ENCODE results near the gene CC2D1A. TPM values are rescaled to one million over a fixed set of nuclear protein-coding genes. Genes with fewer than 3 reads are reported as not detected.

Gene CC2D1A
- total RNA-seq, 4 donors from 2014 or later, result 22.3 to 44.9 (median 33.7) TPM

DNA sequence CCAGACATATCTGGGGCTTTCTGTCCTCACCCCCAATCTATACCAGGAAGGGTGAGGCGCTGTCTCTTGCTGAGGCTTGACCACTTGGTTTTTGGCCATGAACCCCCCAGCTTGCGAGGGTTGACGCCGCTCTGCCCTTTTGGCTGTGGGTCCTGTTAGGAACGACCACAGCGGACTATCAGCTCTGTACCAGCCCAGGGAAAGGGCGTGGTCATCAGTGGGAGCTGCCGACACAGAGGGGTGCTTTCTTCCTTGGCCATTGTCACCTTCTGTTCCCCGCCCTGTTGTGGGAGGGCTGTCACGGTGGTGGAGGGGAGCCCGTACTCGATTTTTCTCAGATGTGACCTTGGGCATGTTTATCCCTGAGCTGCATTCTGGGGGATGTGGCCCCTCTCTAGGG is 52.0 kb downstream of the CC2D1A start:
- DNase-seq, result no peak
- Histone ChIP-seq H3K36me3 (peaks cover 0 to 65% of the 10 kb centered on the region in 2 donors), H3K9me3 (no peaks in the 10 kb centered on the region), H3K4me3 (no peak overlapping the region), H3K27me3 (no peaks in the 10 kb centered on the region), H3K27ac (peak overlapping the region in 3 of 4 donors; percentile 72 to 77 (median 77)), H3K4me1 (peaks cover 18 to 24% of the 10 kb centered on the region in 2 donors)
- no peak for ATAC-seq
- intact Hi-C loops (cut with DNase I; ENCODE audit: low total_unique reads) (no loop called here), in situ Hi-C loops (cut with MboI; ENCODE audit: low sequenced_read_pairs in 4 of 4) (no loop called here)
- TF ChIP-seq POLR2A (IDR thresholded peaks at IDR 0.05), result no peak
- TF ChIP-seq, protein P1, sequence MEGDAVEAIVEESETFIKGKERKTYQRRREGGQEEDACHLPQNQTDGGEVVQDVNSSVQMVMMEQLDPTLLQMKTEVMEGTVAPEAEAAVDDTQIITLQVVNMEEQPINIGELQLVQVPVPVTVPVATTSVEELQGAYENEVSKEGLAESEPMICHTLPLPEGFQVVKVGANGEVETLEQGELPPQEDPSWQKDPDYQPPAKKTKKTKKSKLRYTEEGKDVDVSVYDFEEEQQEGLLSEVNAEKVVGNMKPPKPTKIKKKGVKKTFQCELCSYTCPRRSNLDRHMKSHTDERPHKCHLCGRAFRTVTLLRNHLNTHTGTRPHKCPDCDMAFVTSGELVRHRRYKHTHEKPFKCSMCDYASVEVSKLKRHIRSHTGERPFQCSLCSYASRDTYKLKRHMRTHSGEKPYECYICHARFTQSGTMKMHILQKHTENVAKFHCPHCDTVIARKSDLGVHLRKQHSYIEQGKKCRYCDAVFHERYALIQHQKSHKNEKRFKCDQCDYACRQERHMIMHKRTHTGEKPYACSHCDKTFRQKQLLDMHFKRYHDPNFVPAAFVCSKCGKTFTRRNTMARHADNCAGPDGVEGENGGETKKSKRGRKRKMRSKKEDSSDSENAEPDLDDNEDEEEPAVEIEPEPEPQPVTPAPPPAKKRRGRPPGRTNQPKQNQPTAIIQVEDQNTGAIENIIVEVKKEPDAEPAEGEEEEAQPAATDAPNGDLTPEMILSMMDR (IDR thresholded peaks at IDR 0.05 in 4 of 5, conservative IDR thresholded peaks at IDR 0.05 in 1 of 5), result no peak

DNA sequence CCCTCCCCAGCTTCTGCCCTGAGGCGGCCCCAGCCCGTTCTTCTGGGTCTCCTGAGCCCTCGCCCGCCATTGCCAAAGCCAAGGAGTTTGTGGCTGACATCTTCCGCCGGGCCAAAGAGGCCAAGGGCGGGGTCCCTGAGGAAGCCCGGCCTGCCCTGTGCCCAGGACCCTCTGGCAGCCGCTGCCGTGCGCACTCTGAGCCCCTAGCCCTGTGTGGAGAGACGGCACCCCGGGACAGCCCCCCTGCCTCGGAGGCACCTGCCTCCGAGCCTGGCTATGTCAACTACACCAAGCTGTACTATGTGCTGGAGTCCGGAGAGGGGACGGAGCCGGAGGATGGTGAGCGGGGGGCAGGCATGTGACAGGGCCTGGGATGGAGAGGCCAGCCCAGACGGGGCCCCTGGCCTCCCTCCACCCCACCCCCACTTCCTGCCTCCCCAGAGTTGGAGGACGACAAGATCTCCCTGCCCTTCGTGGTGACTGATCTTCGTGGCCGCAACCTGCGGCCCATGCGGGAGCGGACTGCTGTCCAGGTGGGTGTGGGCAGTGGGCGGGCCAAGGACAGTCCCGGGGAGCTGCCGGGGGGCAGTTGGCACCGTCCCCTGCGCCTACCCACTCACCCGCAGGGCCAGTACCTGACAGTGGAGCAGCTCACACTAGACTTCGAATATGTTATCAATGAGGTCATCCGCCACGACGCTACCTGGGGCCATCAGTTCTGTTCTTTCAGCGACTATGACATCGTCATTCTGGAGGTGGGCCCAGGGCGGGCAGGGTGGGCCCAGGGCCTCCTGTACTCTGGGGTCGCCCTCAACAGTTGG is 53.4 kb downstream of the CC2D1A start:
- no peaks in the 10 kb centered on the region for H3K27me3 ChIP-seq
- H3K4me3 ChIP-seq, result no peak overlapping the region
- peaks cover 0 to 65% of the 10 kb centered on the region in 2 donors for H3K36me3 ChIP-seq
- TF ChIP-seq, protein P1 (IDR thresholded peaks at IDR 0.05 in 4 of 5, conservative IDR thresholded peaks at IDR 0.05 in 1 of 5), result no peak
- no peak for TF ChIP-seq POLR2A (IDR thresholded peaks at IDR 0.05)
- intact Hi-C loops (cut with DNase I; ENCODE audit: low total_unique reads), result no loop called here
- no peak for DNase-seq
- H3K4me1 ChIP-seq, result peaks cover 8 to 13% of the 10 kb centered on the region in 2 donors
- no peak overlapping the region for H3K27ac ChIP-seq
- no peaks in the 10 kb centered on the region for H3K9me3 ChIP-seq
- in situ Hi-C loops (cut with MboI; ENCODE audit: low sequenced_read_pairs in 4 of 4), result no loop called here
- no peak for ATAC-seq

DNA sequence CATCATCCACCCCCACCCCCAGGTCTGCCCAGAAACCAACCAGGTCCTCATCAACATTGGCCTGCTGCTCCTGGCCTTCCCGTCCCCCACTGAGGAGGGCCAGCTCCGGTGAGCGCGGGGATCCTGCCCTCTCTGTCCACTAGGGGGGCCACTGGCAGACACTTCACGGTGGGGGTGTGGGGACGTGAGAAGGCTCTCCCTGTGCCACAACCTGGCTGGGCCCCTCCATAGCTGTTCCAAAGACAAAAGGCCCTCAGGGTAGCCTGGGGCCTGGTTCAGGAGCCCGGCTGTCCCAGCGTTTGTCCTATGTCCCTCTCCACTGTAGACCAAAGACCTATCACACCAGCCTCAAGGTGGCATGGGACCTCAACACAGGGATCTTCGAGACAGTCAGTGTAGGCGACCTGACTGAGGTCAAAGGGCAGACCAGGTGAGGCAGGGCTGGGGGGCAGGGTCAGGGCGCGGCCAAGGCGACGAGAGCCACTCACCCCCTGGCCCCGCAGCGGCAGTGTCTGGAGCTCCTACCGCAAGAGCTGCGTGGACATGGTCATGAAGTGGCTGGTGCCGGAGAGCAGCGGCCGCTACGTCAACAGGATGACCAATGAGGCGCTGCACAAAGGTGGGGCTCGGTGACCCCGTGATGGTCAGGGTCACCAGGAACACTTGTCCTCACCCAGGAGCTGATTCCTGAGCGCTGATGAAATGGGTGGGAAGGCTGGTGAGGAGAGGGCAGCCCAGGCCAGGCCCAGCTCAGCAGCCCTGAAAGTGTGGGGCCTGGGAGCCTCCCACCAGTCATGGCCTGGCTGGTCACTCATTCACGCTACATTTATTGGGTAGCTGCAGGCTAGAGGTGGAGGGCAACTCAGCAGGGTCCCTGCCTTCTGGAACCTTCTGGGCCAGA is 54.2 kb downstream of the CC2D1A start:
- in situ Hi-C loops (cut with MboI; ENCODE audit: low sequenced_read_pairs in 4 of 4), result no loop called here
- TF ChIP-seq POLR2A (IDR thresholded peaks at IDR 0.05), result no peak
- TF ChIP-seq, protein P1 (IDR thresholded peaks at IDR 0.05 in 4 of 5, conservative IDR thresholded peaks at IDR 0.05 in 1 of 5), result peak in 2 of 5 experiments; percentile 16 to 21
- H3K4me3 ChIP-seq, result no peak overlapping the region
- no peaks in the 10 kb centered on the region for H3K27me3 ChIP-seq
- intact Hi-C loops (cut with DNase I; ENCODE audit: low total_unique reads), result no loop called here
- H3K27ac ChIP-seq, result peak overlapping the region in 1 of 4 donors; percentile 31
- ATAC-seq (no peak), DNase-seq (no peak)
- peaks cover 0 to 69% of the 10 kb centered on the region in 2 donors for H3K36me3 ChIP-seq
- H3K9me3 ChIP-seq, result no peaks in the 10 kb centered on the region
- H3K4me1 ChIP-seq, result peaks cover 8 to 13% of the 10 kb centered on the region in 2 donors

DNA sequence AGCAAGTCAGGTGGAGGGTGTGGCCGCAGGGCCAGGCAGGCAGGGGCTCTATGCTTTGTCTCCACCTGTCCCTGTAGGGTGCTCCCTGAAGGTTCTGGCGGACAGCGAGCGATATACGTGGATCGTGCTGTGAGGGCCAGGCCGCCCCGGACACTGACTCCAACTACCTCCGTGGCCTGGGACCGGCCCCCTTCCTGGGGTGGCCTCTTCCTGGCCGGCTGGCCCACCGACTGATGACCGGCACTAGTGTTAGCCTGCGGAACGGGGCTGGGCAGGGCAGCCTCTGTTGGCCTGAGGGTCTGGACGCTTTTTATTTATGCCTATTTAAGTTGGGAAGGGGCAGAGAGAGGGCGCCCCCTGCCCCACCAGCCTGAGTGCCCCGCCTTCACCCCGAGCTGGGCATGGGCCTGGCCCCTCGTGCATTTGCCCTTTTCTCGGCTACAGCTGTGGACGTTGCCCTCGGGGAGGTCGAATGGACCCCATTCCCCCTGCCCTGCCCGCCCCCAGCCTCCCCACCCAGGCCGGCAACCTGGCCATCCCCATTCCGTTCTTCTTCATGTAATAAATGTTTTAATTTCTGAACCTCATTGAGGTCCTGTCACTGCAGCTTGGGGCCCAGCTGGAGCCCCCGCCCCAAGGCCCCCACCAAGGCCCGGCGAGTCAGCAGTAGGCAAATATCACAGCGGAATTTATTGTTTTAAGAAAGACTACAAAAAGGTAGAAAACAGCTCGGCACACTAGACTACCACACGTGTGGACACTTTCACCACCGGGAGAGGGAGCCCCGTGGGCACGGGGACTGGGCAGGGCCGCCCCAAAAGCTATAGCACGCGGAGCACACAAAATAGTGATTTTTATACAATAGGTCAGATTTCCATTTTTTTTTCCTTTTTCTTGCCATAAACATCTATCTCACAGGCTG is 55.1 kb downstream of the CC2D1A start:
- Histone ChIP-seq H3K4me1 (peaks cover 8 to 13% of the 10 kb centered on the region in 2 donors), H3K4me3 (no peak overlapping the region), H3K27ac (no peak overlapping the region), H3K27me3 (no peaks in the 10 kb centered on the region), H3K36me3 (peaks cover 0 to 69% of the 10 kb centered on the region in 2 donors), H3K9me3 (no peaks in the 10 kb centered on the region)
- in situ Hi-C loops (cut with MboI; ENCODE audit: low sequenced_read_pairs in 4 of 4) (no loop called here), intact Hi-C loops (cut with DNase I; ENCODE audit: low total_unique reads) (no loop called here)
- DNase-seq (no peak), ATAC-seq (no peak)
- no peak for TF ChIP-seq POLR2A (IDR thresholded peaks at IDR 0.05)
- TF ChIP-seq, protein P1 (IDR thresholded peaks at IDR 0.05 in 4 of 5, conservative IDR thresholded peaks at IDR 0.05 in 1 of 5), result no peak
